OCI-LY1 (cell line): ENCODE data around the gene STXBP6.

ENCODE experiments used
- H2AFZ ChIP-seq: fragments of 200-600 bp; sonication (generic), shearing (Covaris generic); 2 replicates; pipeline ENCODE4 v1.6.0; 2014; ENCODE audit warnings: antibody characterized with exemption, mild to moderate bottlenecking, low read length
- H3F3A ChIP-seq: fragments of 200-600 bp; sonication (generic), shearing (Covaris generic); 2 replicates; pipeline ENCODE4 v1.6.0; 2014; ENCODE audit warnings: mild to moderate bottlenecking, antibody characterized with exemption, low read length, moderate library complexity; ENCODE audit not compliant: insufficient read depth
- H3K27ac ChIP-seq: fragments of 200-600 bp; sonication (generic); 2 replicates; pipeline ENCODE4 v1.5.1; 2014; ENCODE audit warnings: low read length, mixed run types, mild to moderate bottlenecking, low read depth; ENCODE audit not compliant: poor library complexity, severe bottlenecking
- H3K27me3 ChIP-seq: fragments of 200-600 bp; sonication (generic); 2 replicates; pipeline ENCODE4 v1.6.0; 2014; ENCODE audit warnings: antibody characterized with exemption, mild to moderate bottlenecking, low read length, moderate library complexity; ENCODE audit not compliant: insufficient read depth
- H3K36me3 ChIP-seq: fragments of 200-600 bp; sonication (generic); 2 replicates; pipeline ENCODE4 v1.6.1; 2014; ENCODE audit warnings: mild to moderate bottlenecking, antibody characterized with exemption, low read length, moderate library complexity, mixed read lengths; ENCODE audit not compliant: insufficient read depth
- H3K4me1 ChIP-seq: fragments of 200-600 bp; sonication (generic); 2 replicates; pipeline ENCODE4 v1.5.1; 2014; ENCODE audit warnings: mild to moderate bottlenecking, low read length, moderate library complexity; ENCODE audit not compliant: insufficient read depth, severe bottlenecking
- H3K4me2 ChIP-seq: fragments of 200-600 bp; sonication (generic), shearing (Covaris generic); 2 replicates; pipeline ENCODE4 v1.6.1; 2014; ENCODE audit warnings: low read length
- H3K4me3 ChIP-seq: fragments of 200-600 bp; sonication (generic); 2 replicates; pipeline ENCODE4 v1.5.1; 2014; ENCODE audit warnings: low read length, low read depth, mild to moderate bottlenecking, mixed read lengths; ENCODE audit not compliant: poor library complexity, severe bottlenecking
- H3K79me2 ChIP-seq: fragments of 200-600 bp; shearing (Covaris generic); 2 replicates; pipeline ENCODE4 v1.6.1; 2016; ENCODE audit warnings: mixed run types, low read length, mixed read lengths; ENCODE audit not compliant: insufficient read depth
- H3K9ac ChIP-seq: fragments of 200-600 bp; sonication (generic), shearing (Covaris generic); 2 replicates; pipeline ENCODE4 v1.6.1; 2014; ENCODE audit warnings: mild to moderate bottlenecking, low read length, mixed read lengths
- H3K9me2 ChIP-seq: fragments of 200-600 bp; sonication (generic), shearing (Covaris generic); 2 replicates; pipeline ENCODE4 v1.6.1; 2014; ENCODE audit warnings: low read depth, mild to moderate bottlenecking, low read length, mixed read lengths
- H3K9me3 ChIP-seq: fragments of 200-600 bp; shearing (Covaris generic); 2 replicates; pipeline ENCODE4 v1.6.1; 2014; ENCODE audit warnings: low read length, mixed read lengths
- H4K20me1 ChIP-seq: fragments of 200-600 bp; sonication (generic), shearing (Covaris generic); 2 replicates; pipeline ENCODE4 v1.6.0; 2016; ENCODE audit warnings: mild to moderate bottlenecking, low read length; ENCODE audit not compliant: insufficient read depth
- CTCF ChIP-seq: fragments of 200-600 bp; sonication (generic), shearing (Covaris generic); IDR thresholded peaks from 2 replicates; pipeline ENCODE4 v1.5.1; 2017; ENCODE audit warnings: mild to moderate bottlenecking, antibody characterized with exemption, low read length, moderate library complexity, mixed read lengths
- EZH2 ChIP-seq: fragments of 200-600 bp; sonication (generic), shearing (Covaris generic); IDR thresholded peaks from 2 replicates; pipeline ENCODE4 v1.8.0; 2017; ENCODE audit warnings: borderline replicate concordance, mixed run types, mild to moderate bottlenecking, antibody characterized with exemption, low read length, moderate library complexity, mixed read lengths

STXBP6 gene

DNA sequence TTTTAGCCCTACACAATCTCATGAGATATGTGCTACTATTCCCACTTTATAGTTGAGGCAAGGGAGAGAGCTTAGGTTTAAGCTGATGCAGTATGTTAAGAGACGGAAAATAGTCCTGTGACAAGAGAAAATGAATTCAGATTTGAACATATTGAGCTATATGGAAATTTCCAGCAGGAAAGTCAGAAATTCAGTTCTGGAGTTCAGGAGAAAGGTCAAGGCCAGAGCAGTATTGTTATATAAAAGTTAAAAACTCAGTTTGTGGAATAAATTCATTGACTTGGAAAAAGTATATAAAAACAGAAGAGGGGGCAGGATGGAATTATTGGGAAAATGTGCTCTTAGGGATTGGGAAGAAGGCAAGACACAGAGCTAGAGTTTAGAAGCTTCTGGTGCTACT, 248.9 kb downstream of the STXBP6 start:
- Histone ChIP-seq H3K4me3 (no peak overlapping the region), H3K79me2 (no peaks in the 10 kb centered on the region), H2AFZ (no peak overlapping the region), H3K9ac (no peak overlapping the region), H3K4me1 (no peaks in the 10 kb centered on the region), H3F3A (no peaks in the 10 kb centered on the region), H4K20me1 (no peaks in the 10 kb centered on the region), H3K9me3 (no peaks in the 10 kb centered on the region), H3K9me2 (no peaks in the 10 kb centered on the region), H3K27ac (no peak overlapping the region), H3K36me3 (no peaks in the 10 kb centered on the region), H3K27me3 (no peaks in the 10 kb centered on the region), H3K4me2 (no peak overlapping the region)
- TF ChIP-seq EZH2 (no peak), CTCF (no peak)

DNA sequence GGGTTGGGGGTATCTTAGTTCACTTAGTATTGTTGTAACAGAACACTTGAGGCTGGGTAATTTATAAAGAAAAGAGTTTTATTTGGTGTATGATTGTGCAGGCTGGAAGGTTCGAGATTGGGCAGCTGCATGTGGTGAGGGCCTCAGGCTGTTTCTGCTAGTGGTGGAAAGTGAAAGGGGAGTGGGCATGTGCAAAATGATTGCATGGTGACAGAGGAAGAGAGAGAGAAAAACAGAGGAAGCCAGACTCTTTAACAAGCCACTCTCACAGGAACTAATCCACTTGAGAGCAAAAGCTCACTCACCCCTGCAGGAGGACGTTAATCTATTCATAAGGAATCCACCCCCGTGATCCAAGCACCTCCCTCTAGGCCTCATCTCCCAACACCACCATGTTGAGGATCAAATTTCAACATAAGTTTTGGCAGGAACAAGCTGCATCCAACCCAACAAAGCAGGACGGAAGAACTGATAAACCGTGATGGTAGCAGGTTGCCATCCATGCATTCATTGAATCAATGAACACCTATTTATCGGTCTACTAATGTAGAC, 251.0 kb downstream of the STXBP6 start:
- no peaks in the 10 kb centered on the region for H3K27me3 ChIP-seq
- H3K36me3 ChIP-seq, result no peaks in the 10 kb centered on the region
- no peaks in the 10 kb centered on the region for H3K9me2 ChIP-seq
- no peaks in the 10 kb centered on the region for H3K9me3 ChIP-seq
- no peak overlapping the region for H3K27ac ChIP-seq
- H3K79me2 ChIP-seq, result no peaks in the 10 kb centered on the region
- H3F3A ChIP-seq, result no peaks in the 10 kb centered on the region
- H2AFZ ChIP-seq, result no peak overlapping the region
- H3K4me3 ChIP-seq, result no peak overlapping the region
- H3K4me2 ChIP-seq, result no peak overlapping the region
- TF ChIP-seq EZH2 (no peak), CTCF (no peak)
- H3K9ac ChIP-seq, result no peak overlapping the region
- H4K20me1 ChIP-seq, result no peaks in the 10 kb centered on the region
- H3K4me1 ChIP-seq, result no peaks in the 10 kb centered on the region

- H4K20me1 ChIP-seq, result no peaks in the 10 kb centered on the region
- no peak overlapping the region for H3K4me3 ChIP-seq
- H3F3A ChIP-seq, result no peaks in the 10 kb centered on the region
- H3K4me1 ChIP-seq, result no peaks in the 10 kb centered on the region
- H2AFZ ChIP-seq, result no peak overlapping the region
- no peak overlapping the region for H3K27ac ChIP-seq
- no peaks in the 10 kb centered on the region for H3K79me2 ChIP-seq
- no peaks in the 10 kb centered on the region for H3K27me3 ChIP-seq
- no peaks in the 10 kb centered on the region for H3K9me2 ChIP-seq
- H3K9ac ChIP-seq, result no peak overlapping the region
- no peaks in the 10 kb centered on the region for H3K9me3 ChIP-seq
- no peaks in the 10 kb centered on the region for H3K36me3 ChIP-seq
- no peak for TF ChIP-seq EZH2
- TF ChIP-seq CTCF, result no peak
- H3K4me2 ChIP-seq, result no peak overlapping the region
These were observed 254.5 kb downstream of the STXBP6 start for GRCh38 chr14:24795406-24795805.
